GM21737 (cell line): ENCODE data around the gene CHAF1B.

Source experiments
- ATAC-seq: cut with Tn5 transposase; IDR thresholded peaks from one replicate; pipeline ENCODE4 v1.9.1; 2021; ENCODE audit warnings: mild to moderate bottlenecking, moderate library complexity; ENCODE audit not compliant: unreplicated experiment

The CHAF1B gene

GRCh38 chr21:36461277-36461917, 76.2 kb downstream of the CHAF1B start:
- no peak for ATAC-seq

DNA sequence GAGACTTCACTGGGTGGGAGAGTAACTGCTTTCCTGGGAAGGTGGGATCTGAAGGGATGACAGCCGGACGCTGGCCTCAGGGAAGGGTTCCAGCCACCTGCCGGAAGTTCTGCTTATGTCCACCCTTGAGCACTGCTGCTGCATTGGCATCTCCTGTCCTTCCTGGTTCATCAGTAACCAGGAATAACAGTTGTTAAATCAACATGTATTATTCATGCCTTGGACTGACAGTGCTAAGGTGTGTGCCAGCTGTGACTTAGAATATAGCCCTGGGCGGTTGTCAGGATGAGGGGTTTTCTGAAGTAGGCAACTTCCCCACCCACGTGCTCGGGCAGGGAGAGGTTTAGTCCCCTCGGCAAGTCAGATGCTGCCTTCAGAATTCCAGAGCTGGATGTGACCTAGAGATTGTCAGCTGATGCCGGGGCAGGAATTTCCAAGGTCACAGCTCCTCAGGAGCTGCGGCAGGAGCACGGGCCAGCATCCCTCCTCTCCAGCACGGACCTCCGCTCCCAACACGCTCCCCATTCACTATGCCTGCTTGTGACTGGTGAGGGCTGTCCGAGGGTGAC, 76.8 kb downstream of the CHAF1B start:
- no peak for ATAC-seq

DNA sequence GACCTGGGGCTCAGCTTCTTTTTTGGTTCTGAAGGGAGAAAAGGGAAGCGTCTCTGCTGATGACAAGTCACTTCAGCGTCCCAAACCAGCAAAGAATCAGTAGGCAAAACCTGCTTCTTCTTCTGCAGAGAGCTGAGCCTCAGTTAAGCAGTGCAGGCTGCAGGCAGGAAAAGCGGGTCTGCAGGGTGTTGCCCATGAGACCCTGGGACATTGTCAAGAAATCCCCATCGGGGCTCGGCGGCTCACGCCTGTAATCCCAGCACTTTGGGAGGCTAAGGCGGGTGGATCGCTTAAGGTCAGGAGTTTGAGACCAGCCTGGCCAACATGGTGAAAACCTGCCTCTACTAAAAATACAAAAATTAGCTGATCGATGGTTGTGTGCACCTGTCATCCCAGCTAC, 78.0 kb downstream of the CHAF1B start:
- ATAC-seq, result no peak

- ATAC-seq, result no peak
Observed at GRCh38 chr21:36463991-36464390, 78.8 kb downstream of the CHAF1B start.

DNA sequence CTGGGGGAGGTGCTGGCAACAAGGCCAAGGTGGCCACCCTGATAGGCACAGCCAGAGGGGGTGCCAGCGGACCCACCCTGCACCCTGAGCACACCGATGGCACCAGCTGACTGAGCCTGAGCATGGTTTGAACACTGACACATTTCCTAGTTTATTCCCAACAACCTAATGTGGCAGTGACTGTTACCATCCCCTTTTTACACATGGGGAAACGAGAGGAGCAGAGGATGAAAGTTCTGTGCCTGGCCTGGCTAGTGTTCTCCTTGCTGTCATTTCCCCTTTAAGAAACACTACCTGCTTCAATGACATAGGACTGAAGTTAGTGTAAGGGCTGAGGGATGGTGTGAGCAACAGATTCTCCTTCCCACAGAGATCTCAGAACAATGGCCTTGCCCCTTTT, 79.4 kb downstream of the CHAF1B start:
- no peak for ATAC-seq

GRCh38 chr21:36465478-36465877, 80.3 kb downstream of the CHAF1B start:
- no peak for ATAC-seq

- ATAC-seq, result no peak
Observed at GRCh38 chr21:36466061-36466511, 80.9 kb downstream of the CHAF1B start.
